Breast epithelium (tissue), 4 donors: ENCODE results near the gene FRMD4A. TPM values are rescaled to one million over a fixed set of nuclear protein-coding genes. Genes with fewer than 3 reads are reported as not detected.

Experiments
- DNase-seq, 2 donors: peaks; one replicate each; pipeline ENCODE4 v3.0.0-alpha.2; 2019; ENCODE audit warnings: low spot score in 2 of 2
- H3K27ac ChIP-seq, 2 donors: fragments of 200-600 bp; sonication (generic) in 1 of 2; one replicate each; pipeline ENCODE4 v1.5.1; 2016 to 2019; ENCODE audit warnings: mild to moderate bottlenecking in 1 of 2
- H3K27me3 ChIP-seq, 2 donors: fragments of 200-600 bp; sonication (generic) in 1 of 2; one replicate each; pipeline versions ENCODE4 v1.5.1 to v1.6.0; 2017 to 2019; ENCODE audit warnings: control low read depth in 1 of 2, mild to moderate bottlenecking in 1 of 2
- H3K36me3 ChIP-seq: fragments of 200-600 bp; one replicate; pipeline ENCODE4 v1.5.1; 2019
- H3K4me1 ChIP-seq, 2 donors: fragments of 200-600 bp; sonication (generic); one replicate each; pipeline ENCODE4 v1.5.1; 2016 to 2019; ENCODE audit warnings: control low read depth in 1 of 2
- H3K4me3 ChIP-seq, 3 donors: fragments of 200-600 bp; sonication (generic); 1 replicate in 2 of 3; 2 replicates in 1 of 3; pipeline ENCODE4 v1.5.1; 2016 to 2019; ENCODE audit warnings: mild to moderate bottlenecking in 3 of 3, moderate library complexity in 2 of 3
- H3K9me3 ChIP-seq, 2 donors: fragments of 200-600 bp; sonication (generic) in 1 of 2; one replicate each; pipeline ENCODE4 v1.5.1; 2016 to 2019; ENCODE audit warnings: control low read depth in 1 of 2
- CTCF ChIP-seq, 3 donors: fragments of 450-650 bp; IDR thresholded peaks; one replicate each; pipeline ENCODE4 v1.5.1; 2016 to 2017; ENCODE audit warnings: antibody characterized with exemption in 3 of 3, mild to moderate bottlenecking in 3 of 3, moderate library complexity in 3 of 3
- POLR2A ChIP-seq: fragments of 450-650 bp; IDR thresholded peaks from one replicate; pipeline ENCODE4 v1.6.1; 2016; ENCODE audit warnings: antibody characterized with exemption, mild to moderate bottlenecking, moderate library complexity
- POLR2AphosphoS5 ChIP-seq, 3 donors: sonication (generic); formaldehyde crosslinking; IDR thresholded peaks; one replicate each; pipeline ENCODE4 v1.6.1; 2017; ENCODE audit warnings: antibody characterized with exemption in 3 of 3
- intact Hi-C: fragments of 100-400 bp; cut with DNase I; formaldehyde crosslinking; loops from one replicate; pipeline ENCODE4 v1.15.1; 2023; ENCODE audit warnings: low total_unique reads
- total RNA-seq, 3 donors: library from RNA; depleted of rRNA; stranded (reverse); fragments of >200 nt; gene quantifications; one replicate each; pipeline ENCODE4 v1.1.0, GENCODE V29; 2016

Gene FRMD4A
- total RNA-seq, 3 donors from 2014 or later = 27.5 to 107 (median 34.4) TPM

GRCh38 chr10:13656337-13657100 is 674.2 kb downstream of the FRMD4A start:
- DNase-seq = no peak
- intact Hi-C loops = no loop called here
- no peaks in the 10 kb centered on the region for H3K4me1 ChIP-seq
- H3K36me3 ChIP-seq = no peaks in the 10 kb centered on the region
- TF ChIP-seq POLR2A = no peak
- no peak for TF ChIP-seq CTCF (IDR thresholded peaks at IDR 0.05)
- TF ChIP-seq POLR2AphosphoS5 (IDR thresholded peaks at IDR 0.05) = no peak
- no peaks in the 10 kb centered on the region for H3K27me3 ChIP-seq
- H3K4me3 ChIP-seq = no peak overlapping the region
- H3K9me3 ChIP-seq = no peaks in the 10 kb centered on the region
- H3K27ac ChIP-seq = no peak overlapping the region

GRCh38 chr10:13654846-13655245 is 675.9 kb downstream of the FRMD4A start:
- Histone ChIP-seq H3K27ac (no peak overlapping the region), H3K4me1 (no peaks in the 10 kb centered on the region), H3K4me3 (no peak overlapping the region), H3K36me3 (no peaks in the 10 kb centered on the region), H3K27me3 (no peaks in the 10 kb centered on the region), H3K9me3 (no peaks in the 10 kb centered on the region)
- TF ChIP-seq CTCF (IDR thresholded peaks at IDR 0.05) (no peak), POLR2A (no peak), POLR2AphosphoS5 (IDR thresholded peaks at IDR 0.05) (no peak)
- no peak for DNase-seq
- intact Hi-C loops = no loop called here

- no peak overlapping the region for H3K4me3 ChIP-seq
- intact Hi-C loops = no loop called here
- no peak for DNase-seq
- H3K4me1 ChIP-seq = no peaks in the 10 kb centered on the region
- H3K36me3 ChIP-seq = no peaks in the 10 kb centered on the region
- H3K27me3 ChIP-seq = no peaks in the 10 kb centered on the region
- no peak overlapping the region for H3K27ac ChIP-seq
- TF ChIP-seq POLR2A = no peak
- no peaks in the 10 kb centered on the region for H3K9me3 ChIP-seq
Measured at GRCh38 chr10:13654118-13654830, 676.5 kb downstream of the FRMD4A start.

- H3K36me3 ChIP-seq = no peaks in the 10 kb centered on the region
Measured at GRCh38 chr10:13652860-13653259, 677.9 kb downstream of the FRMD4A start.

More at GRCh38 chr10:13652860-13653259, 677.9 kb downstream of the FRMD4A start:
- Histone ChIP-seq H3K27me3 (no peaks in the 10 kb centered on the region), H3K4me1 (no peaks in the 10 kb centered on the region), H3K27ac (no peak overlapping the region), H3K4me3 (no peak overlapping the region), H3K9me3 (no peaks in the 10 kb centered on the region)
- TF ChIP-seq POLR2AphosphoS5 (IDR thresholded peaks at IDR 0.05) (no peak), CTCF (IDR thresholded peaks at IDR 0.05) (no peak), POLR2A (no peak)
- DNase-seq = no peak
- intact Hi-C loops = no loop called here
